Measurements from ENCODE around the gene F2. TPM values are rescaled to one million over a fixed set of nuclear protein-coding genes. Genes with fewer than 3 reads are reported as not detected.

The F2 gene
- total RNA-seq, 1 donor from 2014 or later: 0.26 TPM

- Histone ChIP-seq H3K4me3 (ENCODE audit: low read depth, low read length) (no peak overlapping the region), H3K27me3 (ENCODE audit: control insufficient read depth, insufficient read depth, low read length) (no peaks in the 10 kb centered on the region), H3K36me3 (ENCODE audit: control insufficient read depth, insufficient read depth, low read length) (peaks cover 40% of the 10 kb centered on the region)
- FAIRE-seq: no peak
- TF ChIP-seq CTCF (IDR thresholded peaks at IDR 0.05; ENCODE audit: insufficient read depth, low read length, severe bottlenecking): no peak
- no peak for DNase-seq (ENCODE audit: low read depth)
Observed at GRCh38 chr11:46681814-46682213, 37.2 kb upstream of the F2 start.

GRCh38 chr11:46682773-46683752 is 36.0 kb upstream of the F2 start:
- Histone ChIP-seq H3K36me3 (ENCODE audit: control insufficient read depth, insufficient read depth, low read length) (peaks cover 37% of the 10 kb centered on the region), H3K4me3 (ENCODE audit: low read depth, low read length) (no peak overlapping the region), H3K27me3 (ENCODE audit: control insufficient read depth, insufficient read depth, low read length) (no peaks in the 10 kb centered on the region)
- peak; percentile 32 for DNase-seq (ENCODE audit: low read depth)
- no peak for TF ChIP-seq CTCF (IDR thresholded peaks at IDR 0.05; ENCODE audit: insufficient read depth, low read length, severe bottlenecking)
- no peak for FAIRE-seq

- no peak for TF ChIP-seq CTCF (IDR thresholded peaks at IDR 0.05; ENCODE audit: insufficient read depth, low read length, severe bottlenecking)
- Histone ChIP-seq H3K4me3 (ENCODE audit: low read depth, low read length) (no peak overlapping the region), H3K36me3 (ENCODE audit: control insufficient read depth, insufficient read depth, low read length) (peaks cover 26% of the 10 kb centered on the region), H3K27me3 (ENCODE audit: control insufficient read depth, insufficient read depth, low read length) (no peaks in the 10 kb centered on the region)
- no peak for DNase-seq (ENCODE audit: low read depth)
- FAIRE-seq: no peak
Observed at GRCh38 chr11:46684367-46684766, 34.6 kb upstream of the F2 start.

- FAIRE-seq (peak; percentile 64), DNase-seq (ENCODE audit: low read depth) (peak; percentile 98)
- Histone ChIP-seq H3K36me3 (ENCODE audit: control insufficient read depth, insufficient read depth, low read length) (peaks cover 9% of the 10 kb centered on the region), H3K4me3 (ENCODE audit: low read depth, low read length) (no peak overlapping the region), H3K27me3 (ENCODE audit: control insufficient read depth, insufficient read depth, low read length) (no peaks in the 10 kb centered on the region)
- TF ChIP-seq CTCF (IDR thresholded peaks at IDR 0.05; ENCODE audit: insufficient read depth, low read length, severe bottlenecking): no peak
Observed at GRCh38 chr11:46686886-46687795, 31.9 kb upstream of the F2 start.

GRCh38 chr11:46690702-46691101 is 28.3 kb upstream of the F2 start:
- Histone ChIP-seq H3K36me3 (ENCODE audit: control insufficient read depth, insufficient read depth, low read length) (peaks cover 19% of the 10 kb centered on the region), H3K27me3 (ENCODE audit: control insufficient read depth, insufficient read depth, low read length) (no peaks in the 10 kb centered on the region), H3K4me3 (ENCODE audit: low read depth, low read length) (no peak overlapping the region)
- no peak for FAIRE-seq
- no peak for DNase-seq (ENCODE audit: low read depth)
- no peak for TF ChIP-seq CTCF (IDR thresholded peaks at IDR 0.05; ENCODE audit: insufficient read depth, low read length, severe bottlenecking)
